ENCODE results near the gene INSYN2B.
A peak's percentile ranks its signal among the peaks of the same experiment; 100 is the strongest.

INSYN2B gene

GRCh38 chr5:169933616-169934015 is 46.7 kb downstream of the INSYN2B start:
- no peaks in the 10 kb centered on the region for H3K9me3 Mint-ChIP-seq
- H3K4me3 Mint-ChIP-seq: no peak overlapping the region
- H3K4me1 Mint-ChIP-seq (ENCODE audit: low read depth): peaks cover 50% of the 10 kb centered on the region

GRCh38 chr5:169933127-169933526 is 47.2 kb downstream of the INSYN2B start:
- H3K27ac Mint-ChIP-seq: no peak overlapping the region
- no peak overlapping the region for H3K4me3 Mint-ChIP-seq
- no peak for DNase-seq
- H3K4me1 Mint-ChIP-seq (ENCODE audit: low read depth): peaks cover 53% of the 10 kb centered on the region
- no peaks in the 10 kb centered on the region for H3K9me3 Mint-ChIP-seq
- no peaks in the 10 kb centered on the region for H3K27me3 Mint-ChIP-seq
- H3K36me3 Mint-ChIP-seq (ENCODE audit: low read depth): peaks cover 75% of the 10 kb centered on the region

More at GRCh38 chr5:169933616-169934015, 46.7 kb downstream of the INSYN2B start:
- no peak for DNase-seq
- H3K27ac Mint-ChIP-seq: peak overlapping the region; percentile 42
- H3K27me3 Mint-ChIP-seq: no peaks in the 10 kb centered on the region
- H3K36me3 Mint-ChIP-seq (ENCODE audit: low read depth): peaks cover 75% of the 10 kb centered on the region

GRCh38 chr5:169923988-169924387 is 56.3 kb downstream of the INSYN2B start:
- no peaks in the 10 kb centered on the region for H3K9me3 Mint-ChIP-seq
- H3K27me3 Mint-ChIP-seq: no peaks in the 10 kb centered on the region
- no peak for DNase-seq
- peaks cover 79% of the 10 kb centered on the region for H3K36me3 Mint-ChIP-seq (ENCODE audit: low read depth)
- peaks cover 23% of the 10 kb centered on the region for H3K4me1 Mint-ChIP-seq (ENCODE audit: low read depth)
- no peak overlapping the region for H3K4me3 Mint-ChIP-seq
- H3K27ac Mint-ChIP-seq: peak overlapping the region; percentile 45

GRCh38 chr5:169922474-169922873 is 57.8 kb downstream of the INSYN2B start:
- Mint-ChIP-seq H3K9me3 (no peaks in the 10 kb centered on the region), H3K36me3 (ENCODE audit: low read depth) (peaks cover 76% of the 10 kb centered on the region)

GRCh38 chr5:169921949-169922348 is 58.3 kb downstream of the INSYN2B start:
- Mint-ChIP-seq H3K36me3 (ENCODE audit: low read depth) (peaks cover 77% of the 10 kb centered on the region), H3K4me3 (no peak overlapping the region), H3K4me1 (ENCODE audit: low read depth) (peaks cover 23% of the 10 kb centered on the region), H3K27ac (peak overlapping the region; percentile 39), H3K9me3 (no peaks in the 10 kb centered on the region), H3K27me3 (no peaks in the 10 kb centered on the region)
- no peak for DNase-seq

More at GRCh38 chr5:169922474-169922873, 57.8 kb downstream of the INSYN2B start:
- Mint-ChIP-seq H3K4me3 (no peak overlapping the region), H3K27ac (no peak overlapping the region), H3K27me3 (no peaks in the 10 kb centered on the region), H3K4me1 (ENCODE audit: low read depth) (peaks cover 22% of the 10 kb centered on the region)
- DNase-seq: no peak

GRCh38 chr5:169921384-169921783 is 58.9 kb downstream of the INSYN2B start:
- Mint-ChIP-seq H3K9me3 (no peaks in the 10 kb centered on the region), H3K4me1 (ENCODE audit: low read depth) (peaks cover 23% of the 10 kb centered on the region), H3K27ac (peak overlapping the region; percentile 39), H3K36me3 (ENCODE audit: low read depth) (peaks cover 75% of the 10 kb centered on the region), H3K4me3 (no peak overlapping the region), H3K27me3 (no peaks in the 10 kb centered on the region)
- no peak for DNase-seq

- Mint-ChIP-seq H3K4me3 (no peak overlapping the region), H3K36me3 (ENCODE audit: low read depth) (peaks cover 75% of the 10 kb centered on the region), H3K27ac (peak overlapping the region; percentile 11)
Observed at GRCh38 chr5:169920474-169920873, 59.8 kb downstream of the INSYN2B start.

GRCh38 chr5:169918228-169918627 is 62.1 kb downstream of the INSYN2B start:
- Mint-ChIP-seq H3K36me3 (ENCODE audit: low read depth) (peaks cover 67% of the 10 kb centered on the region), H3K4me3 (no peak overlapping the region), H3K27ac (no peak overlapping the region), H3K27me3 (no peaks in the 10 kb centered on the region), H3K4me1 (ENCODE audit: low read depth) (peaks cover 16% of the 10 kb centered on the region), H3K9me3 (no peaks in the 10 kb centered on the region)
- no peak for DNase-seq

More at GRCh38 chr5:169920474-169920873, 59.8 kb downstream of the INSYN2B start:
- H3K27me3 Mint-ChIP-seq: no peaks in the 10 kb centered on the region
- DNase-seq: no peak
- peaks cover 23% of the 10 kb centered on the region for H3K4me1 Mint-ChIP-seq (ENCODE audit: low read depth)
- H3K9me3 Mint-ChIP-seq: no peaks in the 10 kb centered on the region

GRCh38 chr5:169917500-169917899 is 62.8 kb downstream of the INSYN2B start:
- H3K27ac Mint-ChIP-seq: no peak overlapping the region
- no peak overlapping the region for H3K4me3 Mint-ChIP-seq
- H3K4me1 Mint-ChIP-seq (ENCODE audit: low read depth): peaks cover 16% of the 10 kb centered on the region
- no peaks in the 10 kb centered on the region for H3K27me3 Mint-ChIP-seq
- H3K36me3 Mint-ChIP-seq (ENCODE audit: low read depth): peaks cover 63% of the 10 kb centered on the region
- no peaks in the 10 kb centered on the region for H3K9me3 Mint-ChIP-seq
- no peak for DNase-seq

- Mint-ChIP-seq H3K27ac (no peak overlapping the region), H3K4me1 (ENCODE audit: low read depth) (peaks cover 8% of the 10 kb centered on the region), H3K27me3 (no peaks in the 10 kb centered on the region), H3K9me3 (no peaks in the 10 kb centered on the region), H3K4me3 (no peak overlapping the region), H3K36me3 (ENCODE audit: low read depth) (peaks cover 58% of the 10 kb centered on the region)
- DNase-seq: no peak
Observed at GRCh38 chr5:169914766-169915165, 65.5 kb downstream of the INSYN2B start.

GRCh38 chr5:169913479-169913878 is 66.8 kb downstream of the INSYN2B start:
- H3K27ac Mint-ChIP-seq: no peak overlapping the region
- DNase-seq: no peak
- peaks cover 55% of the 10 kb centered on the region for H3K36me3 Mint-ChIP-seq (ENCODE audit: low read depth)

GRCh38 chr5:169911448-169912212 is 68.7 kb downstream of the INSYN2B start:
- no peak for DNase-seq
- Mint-ChIP-seq H3K4me3 (no peak overlapping the region), H3K36me3 (ENCODE audit: low read depth) (peaks cover 47% of the 10 kb centered on the region), H3K4me1 (ENCODE audit: low read depth) (peaks cover 5% of the 10 kb centered on the region), H3K27ac (no peak overlapping the region), H3K9me3 (no peaks in the 10 kb centered on the region), H3K27me3 (no peaks in the 10 kb centered on the region)

More at GRCh38 chr5:169913479-169913878, 66.8 kb downstream of the INSYN2B start:
- H3K4me1 Mint-ChIP-seq (ENCODE audit: low read depth): peaks cover 8% of the 10 kb centered on the region
- H3K27me3 Mint-ChIP-seq: no peaks in the 10 kb centered on the region
- H3K4me3 Mint-ChIP-seq: no peak overlapping the region
- H3K9me3 Mint-ChIP-seq: no peaks in the 10 kb centered on the region

GRCh38 chr5:169910393-169910792 is 69.9 kb downstream of the INSYN2B start:
- no peaks in the 10 kb centered on the region for H3K9me3 Mint-ChIP-seq
- peaks cover 5% of the 10 kb centered on the region for H3K4me1 Mint-ChIP-seq (ENCODE audit: low read depth)
- no peak overlapping the region for H3K4me3 Mint-ChIP-seq
- DNase-seq: no peak
- H3K27me3 Mint-ChIP-seq: no peaks in the 10 kb centered on the region
- peaks cover 40% of the 10 kb centered on the region for H3K36me3 Mint-ChIP-seq (ENCODE audit: low read depth)
- H3K27ac Mint-ChIP-seq: no peak overlapping the region

- Mint-ChIP-seq H3K4me3 (no peak overlapping the region), H3K4me1 (ENCODE audit: low read depth) (peaks cover 5% of the 10 kb centered on the region), H3K27me3 (no peaks in the 10 kb centered on the region), H3K36me3 (ENCODE audit: low read depth) (peaks cover 43% of the 10 kb centered on the region), H3K27ac (no peak overlapping the region), H3K9me3 (no peaks in the 10 kb centered on the region)
- DNase-seq: no peak
Observed at GRCh38 chr5:169909945-169910344, 70.3 kb downstream of the INSYN2B start.

GRCh38 chr5:169908864-169909263 is 71.4 kb downstream of the INSYN2B start:
- Mint-ChIP-seq H3K4me3 (no peak overlapping the region), H3K27ac (no peak overlapping the region), H3K36me3 (ENCODE audit: low read depth) (peaks cover 35% of the 10 kb centered on the region), H3K9me3 (no peaks in the 10 kb centered on the region), H3K4me1 (ENCODE audit: low read depth) (peaks cover 3% of the 10 kb centered on the region), H3K27me3 (no peaks in the 10 kb centered on the region)
- DNase-seq: no peak
